Glutamatergic neuron (in vitro differentiated cells): ENCODE measurements around the gene VOPP1. TPM values are rescaled to one million over a fixed set of nuclear protein-coding genes. Genes with fewer than 3 reads are reported as not detected.
"Not testable (repeated sequence)": the region's sequence is repeated elsewhere in the genome, so short reads cannot be mapped to it uniquely, and the experiment has no call there.

Experiments used
- DNase-seq: peaks from one replicate; pipeline ENCODE4 v3.0.0; 2022
- H3K27ac Mint-ChIP-seq: one replicate; pipeline ENCODE4 v1.8.0; 2020; ENCODE audit warnings: mild to moderate bottlenecking, mixed read lengths, inconsistent platforms; ENCODE audit not compliant: unreplicated experiment
- H3K27me3 Mint-ChIP-seq: one replicate; pipeline ENCODE4 v1.8.0; 2020; ENCODE audit warnings: mild to moderate bottlenecking, moderate library complexity, mixed read lengths, inconsistent platforms; ENCODE audit not compliant: unreplicated experiment
- H3K36me3 Mint-ChIP-seq: one replicate; pipeline ENCODE4 v1.8.0; 2020; ENCODE audit warnings: mild to moderate bottlenecking, mixed read lengths, inconsistent platforms; ENCODE audit not compliant: unreplicated experiment
- H3K4me1 Mint-ChIP-seq: one replicate; pipeline ENCODE4 v1.8.0; 2020; ENCODE audit warnings: mild to moderate bottlenecking, low read depth, mixed read lengths, inconsistent platforms; ENCODE audit not compliant: unreplicated experiment
- H3K4me3 Mint-ChIP-seq: one replicate; pipeline ENCODE4 v1.8.0; 2020; ENCODE audit warnings: mild to moderate bottlenecking, mixed read lengths, inconsistent platforms; ENCODE audit not compliant: unreplicated experiment
- H3K9me3 Mint-ChIP-seq: one replicate; pipeline ENCODE4 v1.8.0; 2020; ENCODE audit warnings: mild to moderate bottlenecking, moderate library complexity, mixed read lengths, inconsistent platforms; ENCODE audit not compliant: unreplicated experiment
- CTCF ChIP-seq: fragments of 200-600 bp; sonication (generic); IDR thresholded peaks from one replicate; pipeline ENCODE4 v1.5.0; 2021; ENCODE audit not compliant: partially characterized antibody, unreplicated experiment
- total RNA-seq: library from RNA; stranded (reverse); fragmentation: NEBNext Ultra II Directional; extraction: Animal tissue kit (Norgen Biotek cat#: 25700); gene quantifications from one replicate; pipeline ENCODE4 v1.2.1, GENCODE V29; 2021; ENCODE audit not compliant: unreplicated experiment

Gene VOPP1
- total RNA-seq, 1 donor from 2014 or later, result 30.6 TPM

GRCh38 chr7:55474944-55475854, 97.1 kb downstream of the VOPP1 start:
- Mint-ChIP-seq H3K4me1 (peaks cover 21% of the 10 kb centered on the region), H3K27me3 (peaks cover 4% of the 10 kb centered on the region), H3K36me3 (peaks cover 11% of the 10 kb centered on the region), H3K4me3 (no peak overlapping the region), H3K27ac (no peak overlapping the region), H3K9me3 (peaks cover 8% of the 10 kb centered on the region)
- no peak for TF ChIP-seq CTCF
- no peak for DNase-seq

- Mint-ChIP-seq H3K4me3 (no peak overlapping the region), H3K9me3 (peaks cover 8% of the 10 kb centered on the region), H3K27me3 (peaks cover 4% of the 10 kb centered on the region), H3K4me1 (peaks cover 21% of the 10 kb centered on the region), H3K36me3 (peaks cover 11% of the 10 kb centered on the region), H3K27ac (no peak overlapping the region)
- DNase-seq, result no peak
- TF ChIP-seq CTCF, result no peak
These were observed 98.4 kb downstream of the VOPP1 start for GRCh38 chr7:55473932-55474331.

- TF ChIP-seq CTCF, result no peak
- Mint-ChIP-seq H3K4me1 (peaks cover 17% of the 10 kb centered on the region), H3K36me3 (peaks cover 11% of the 10 kb centered on the region), H3K4me3 (no peak overlapping the region), H3K27ac (no peak overlapping the region), H3K27me3 (peaks cover 4% of the 10 kb centered on the region), H3K9me3 (peaks cover 8% of the 10 kb centered on the region)
- DNase-seq, result no peak
These were observed 99.2 kb downstream of the VOPP1 start for GRCh38 chr7:55472928-55473725.

- H3K36me3 Mint-ChIP-seq, result peaks cover 12% of the 10 kb centered on the region
- not testable (repeated sequence) for DNase-seq
These were observed 99.9 kb downstream of the VOPP1 start for GRCh38 chr7:55472406-55472805.

GRCh38 chr7:55471594-55471993, 100.7 kb downstream of the VOPP1 start:
- Mint-ChIP-seq H3K9me3 (peaks cover 11% of the 10 kb centered on the region), H3K36me3 (peaks cover 15% of the 10 kb centered on the region), H3K4me1 (peaks cover 11% of the 10 kb centered on the region)
- H3K27me3 Mint-ChIP-seq, H3K27ac Mint-ChIP-seq, H3K4me3 Mint-ChIP-seq, DNase-seq: not testable (repeated sequence)

More at GRCh38 chr7:55472406-55472805, 99.9 kb downstream of the VOPP1 start:
- not testable (repeated sequence) for H3K27ac Mint-ChIP-seq, H3K27me3 Mint-ChIP-seq, H3K9me3 Mint-ChIP-seq, H3K4me3 Mint-ChIP-seq
- H3K4me1 Mint-ChIP-seq, result peaks cover 11% of the 10 kb centered on the region

- peaks cover 19% of the 10 kb centered on the region for H3K36me3 Mint-ChIP-seq
- H3K4me1 Mint-ChIP-seq, result peaks cover 11% of the 10 kb centered on the region
- H3K27ac Mint-ChIP-seq, result no peak overlapping the region
- TF ChIP-seq CTCF, result no peak
- no peak for DNase-seq
- no peak overlapping the region for H3K4me3 Mint-ChIP-seq
- H3K9me3 Mint-ChIP-seq, result peaks cover 6% of the 10 kb centered on the region
- H3K27me3 Mint-ChIP-seq, result peaks cover 4% of the 10 kb centered on the region
These were observed 102.0 kb downstream of the VOPP1 start for GRCh38 chr7:55470261-55470660.
